HG03196 (cell line): Measurements from ENCODE around the gene IGFL4.
A peak's percentile ranks its signal among the peaks of the same experiment; 100 is the strongest.

Experiments
- ATAC-seq: cut with Tn5 transposase; IDR thresholded peaks from one replicate; pipeline ENCODE4 v1.9.1; 2021; ENCODE audit not compliant: unreplicated experiment

Gene IGFL4

DNA sequence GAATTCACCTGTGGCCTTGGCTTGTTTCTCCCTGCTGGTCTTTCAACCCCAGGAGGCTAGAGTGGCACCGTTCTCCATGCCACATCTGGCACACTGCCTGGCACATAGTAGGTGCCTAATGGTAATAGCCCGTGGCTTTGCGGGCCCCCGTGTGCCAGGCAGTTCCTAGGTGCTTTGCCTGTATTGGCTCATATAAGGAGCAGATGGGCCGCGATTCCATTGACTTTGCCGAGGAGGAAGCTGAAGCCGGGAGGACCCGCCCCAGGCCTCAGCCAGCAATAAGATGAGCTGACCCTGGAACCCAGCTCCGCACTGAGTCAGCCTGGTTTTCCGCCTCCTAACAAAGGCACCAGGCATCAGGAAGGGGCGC, 18.8 kb downstream of the IGFL4 start:
- no peak for ATAC-seq

DNA sequence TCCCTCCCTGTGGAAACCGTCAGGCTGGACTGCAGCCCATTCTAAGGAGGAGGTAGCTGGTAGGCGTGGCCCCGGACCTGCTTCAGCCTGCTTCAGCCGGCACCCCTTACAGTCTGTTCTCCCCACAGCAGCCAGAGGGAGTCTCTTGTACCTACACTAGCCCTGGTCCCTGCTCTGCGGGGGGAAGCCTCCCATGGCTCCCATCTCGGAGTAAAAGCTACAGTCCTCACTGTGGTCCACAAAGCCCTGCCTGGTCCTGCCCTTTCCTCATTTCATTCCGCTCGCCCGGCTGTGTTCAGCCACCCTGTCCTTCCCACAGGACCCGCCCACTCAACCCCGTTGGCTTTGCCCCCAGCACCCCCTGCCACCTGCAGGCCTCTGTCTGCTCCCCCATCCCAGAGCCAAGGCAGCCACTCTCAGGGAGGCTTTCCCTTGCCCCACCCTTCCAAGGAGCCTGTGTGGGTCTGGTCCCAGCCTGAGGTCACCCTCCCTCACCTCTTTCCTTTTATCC, 19.2 kb downstream of the IGFL4 start:
- ATAC-seq = no peak

DNA sequence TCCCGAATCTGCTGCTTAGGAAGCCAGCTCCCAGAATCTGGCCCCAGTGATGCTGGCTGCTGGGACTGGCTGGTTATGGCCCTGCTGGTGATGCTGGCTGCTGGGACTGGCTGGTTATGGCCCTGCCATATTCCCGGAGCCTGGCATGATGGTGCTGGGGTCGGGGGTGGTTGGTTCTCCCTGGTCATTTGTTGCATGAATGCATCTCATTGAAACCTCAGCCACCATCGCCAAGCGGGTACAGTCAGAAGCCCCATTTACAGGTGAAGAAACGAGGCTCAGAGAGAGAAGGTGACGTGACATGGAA, 20.0 kb downstream of the IGFL4 start:
- no peak for ATAC-seq

DNA sequence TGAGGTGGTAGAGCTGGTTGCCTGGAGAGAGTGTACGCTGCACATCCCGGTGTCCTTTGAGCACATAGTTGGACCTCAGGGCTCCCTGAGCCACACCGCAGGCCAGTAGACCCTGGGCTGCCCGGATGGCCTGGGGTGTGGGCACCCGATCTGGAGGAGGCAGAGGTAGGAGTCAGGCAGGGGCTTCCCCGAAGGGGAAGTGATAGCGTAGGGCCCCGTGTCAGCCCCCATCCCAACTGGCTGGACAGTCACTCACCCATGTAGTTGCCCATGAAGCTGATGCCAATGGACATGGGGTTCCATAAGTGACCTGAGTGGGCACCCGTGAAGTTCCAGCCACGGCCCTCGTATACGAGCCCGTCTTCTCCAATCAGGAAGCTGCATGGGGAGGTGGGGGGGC, 21.5 kb downstream of the IGFL4 start:
- ATAC-seq = no peak

DNA sequence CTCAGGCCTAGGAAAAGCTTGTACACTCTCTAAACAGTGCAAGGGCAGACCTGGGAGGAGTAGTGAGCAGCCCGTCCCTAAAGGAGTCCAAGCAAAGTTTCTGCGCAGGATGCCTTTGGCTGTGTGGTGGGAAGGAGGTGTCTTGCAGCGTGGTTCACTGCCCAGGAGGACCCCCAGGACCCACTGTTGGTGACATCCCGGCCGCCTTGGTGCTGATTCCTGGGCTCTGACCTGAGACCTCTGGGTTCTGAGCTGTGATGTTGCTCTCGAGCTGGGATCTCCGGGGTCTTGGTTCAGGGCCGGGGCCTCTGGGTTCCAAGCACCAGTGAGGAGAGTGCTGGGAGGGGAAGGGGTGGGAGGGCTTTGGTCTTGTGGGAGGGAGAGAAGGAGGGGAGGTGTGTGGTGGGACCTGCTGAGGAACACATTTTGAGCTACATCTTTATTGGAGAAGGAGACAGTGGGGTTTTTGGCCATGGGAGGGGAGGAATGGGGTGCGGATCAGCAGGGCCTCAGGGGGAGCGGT, 22.0 kb downstream of the IGFL4 start:
- no peak for ATAC-seq

DNA sequence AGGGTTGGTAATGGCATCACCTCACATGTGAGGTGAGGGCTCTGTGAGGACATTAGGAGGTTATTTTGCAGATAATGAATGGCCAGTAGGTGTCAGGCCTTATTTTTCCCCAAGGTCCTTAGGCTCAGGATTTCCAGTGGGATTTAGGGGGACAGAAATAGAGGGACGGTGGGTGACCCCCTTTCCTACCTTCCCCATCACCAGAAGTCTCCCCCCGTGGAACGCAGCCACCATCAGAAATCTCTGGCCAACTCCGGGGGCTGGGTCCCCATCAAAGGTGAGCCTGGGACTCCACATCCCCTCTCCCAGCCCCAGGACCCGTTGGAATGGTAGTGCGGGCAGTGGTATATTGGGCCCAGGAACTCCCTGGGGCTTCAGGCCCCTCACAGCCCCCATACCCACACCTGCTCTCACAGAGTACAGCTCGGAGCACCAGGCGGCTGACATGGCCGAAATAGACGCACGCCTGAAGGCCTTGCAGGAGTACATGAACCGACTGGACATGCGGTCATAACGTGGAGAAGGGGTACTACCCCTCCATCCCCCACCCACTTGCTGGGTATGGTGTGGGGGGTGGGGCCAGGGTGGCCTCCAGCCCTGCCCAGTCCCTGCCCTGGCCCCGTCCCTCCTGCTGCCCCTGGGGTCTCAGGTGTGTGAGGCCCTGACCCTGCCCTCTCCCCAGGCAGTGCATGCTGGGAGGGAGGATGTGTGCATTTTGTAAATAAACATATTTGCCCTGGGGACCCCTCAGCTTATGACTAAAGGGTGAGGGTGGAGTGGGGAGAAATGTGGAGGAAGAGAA, 22.7 kb downstream of the IGFL4 start:
- no peak for ATAC-seq

DNA sequence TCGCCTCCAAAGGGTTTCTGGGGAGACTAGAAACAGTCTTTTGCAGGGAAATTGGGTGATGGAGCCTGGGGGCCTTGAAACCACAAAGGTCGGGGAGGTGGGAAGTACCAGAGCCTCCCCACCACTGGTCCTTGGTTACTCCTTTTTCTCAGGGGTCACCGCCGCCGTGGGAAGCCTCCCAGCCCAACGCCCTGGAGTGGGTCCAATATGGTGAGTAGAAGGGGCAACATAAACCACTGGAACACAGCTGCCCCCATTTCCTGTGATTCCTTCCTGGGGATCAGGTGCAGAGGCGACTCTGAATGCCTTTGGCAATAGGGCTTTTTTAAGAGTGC, 23.7 kb downstream of the IGFL4 start:
- ATAC-seq = no peak

DNA sequence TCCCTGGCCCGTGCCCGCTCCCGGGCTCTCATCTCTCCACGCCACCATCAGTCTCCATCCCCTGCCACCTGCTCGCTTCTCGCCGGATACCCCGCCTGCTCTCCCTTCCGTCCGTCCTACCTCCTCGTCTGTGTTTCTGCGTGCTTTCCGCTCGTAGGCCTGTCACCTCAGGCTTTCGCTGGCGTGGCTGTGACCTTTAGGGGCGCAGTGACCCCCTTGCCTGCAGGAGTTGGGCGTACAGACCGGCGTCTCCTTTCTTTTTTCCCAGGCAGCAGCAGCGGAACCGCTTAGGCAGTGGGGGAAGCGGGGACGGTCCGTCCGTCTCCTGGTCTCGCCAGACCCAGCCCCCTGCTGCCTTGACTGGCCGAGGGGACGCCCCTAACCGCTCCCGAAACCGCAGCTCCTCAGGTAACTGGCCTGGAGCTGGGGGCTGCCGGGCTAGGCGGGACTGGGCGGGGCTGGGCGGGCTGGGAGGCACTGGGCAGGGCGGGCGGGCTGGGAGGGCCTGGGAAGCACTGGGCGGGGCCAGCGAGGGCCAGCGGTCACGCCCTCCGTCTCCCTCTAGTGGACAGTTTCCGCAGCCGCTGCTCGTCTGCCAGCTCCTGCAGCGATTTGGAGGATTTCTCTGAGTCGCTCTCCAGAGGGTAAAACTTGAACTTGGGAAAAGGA, 24.2 kb downstream of the IGFL4 start:
- peak; percentile 55 for ATAC-seq

DNA sequence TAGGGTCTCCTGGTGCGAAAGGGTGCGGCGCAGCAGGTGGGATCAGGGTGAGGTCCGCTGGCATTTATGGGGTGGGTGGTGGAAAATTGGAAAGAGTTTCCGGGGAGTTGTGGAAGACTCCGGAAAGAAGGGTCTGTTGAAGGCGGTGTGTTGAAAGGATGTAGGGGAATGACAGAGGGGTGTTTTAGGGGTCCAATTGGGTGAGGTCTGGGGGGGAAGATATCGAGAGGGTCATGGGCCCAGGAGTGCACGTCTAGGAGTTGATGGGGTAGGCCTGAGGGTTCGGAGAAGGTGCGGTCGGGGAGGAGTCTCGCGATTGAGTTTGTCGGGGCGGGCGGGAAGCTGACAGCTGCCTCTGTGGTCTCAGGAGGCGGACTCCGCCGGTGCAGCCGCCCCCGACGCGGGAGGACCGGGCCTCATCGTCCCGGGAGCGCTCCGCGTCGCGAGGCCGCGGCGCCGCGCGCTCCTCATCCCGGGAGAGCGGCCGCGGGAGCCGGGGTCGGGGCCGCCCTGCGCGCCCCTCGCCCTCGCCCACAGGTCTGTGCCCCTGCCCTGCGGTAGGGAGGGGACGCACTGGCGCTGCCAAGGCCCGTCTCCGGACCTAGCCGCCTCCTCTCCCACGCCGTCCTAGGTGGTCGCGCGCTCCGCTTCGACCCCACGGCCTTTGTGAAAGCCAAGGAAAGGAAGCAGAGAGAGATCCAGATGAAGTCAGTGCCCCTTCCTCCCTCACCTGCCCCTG, 24.9 kb downstream of the IGFL4 start:
- ATAC-seq = no peak

DNA sequence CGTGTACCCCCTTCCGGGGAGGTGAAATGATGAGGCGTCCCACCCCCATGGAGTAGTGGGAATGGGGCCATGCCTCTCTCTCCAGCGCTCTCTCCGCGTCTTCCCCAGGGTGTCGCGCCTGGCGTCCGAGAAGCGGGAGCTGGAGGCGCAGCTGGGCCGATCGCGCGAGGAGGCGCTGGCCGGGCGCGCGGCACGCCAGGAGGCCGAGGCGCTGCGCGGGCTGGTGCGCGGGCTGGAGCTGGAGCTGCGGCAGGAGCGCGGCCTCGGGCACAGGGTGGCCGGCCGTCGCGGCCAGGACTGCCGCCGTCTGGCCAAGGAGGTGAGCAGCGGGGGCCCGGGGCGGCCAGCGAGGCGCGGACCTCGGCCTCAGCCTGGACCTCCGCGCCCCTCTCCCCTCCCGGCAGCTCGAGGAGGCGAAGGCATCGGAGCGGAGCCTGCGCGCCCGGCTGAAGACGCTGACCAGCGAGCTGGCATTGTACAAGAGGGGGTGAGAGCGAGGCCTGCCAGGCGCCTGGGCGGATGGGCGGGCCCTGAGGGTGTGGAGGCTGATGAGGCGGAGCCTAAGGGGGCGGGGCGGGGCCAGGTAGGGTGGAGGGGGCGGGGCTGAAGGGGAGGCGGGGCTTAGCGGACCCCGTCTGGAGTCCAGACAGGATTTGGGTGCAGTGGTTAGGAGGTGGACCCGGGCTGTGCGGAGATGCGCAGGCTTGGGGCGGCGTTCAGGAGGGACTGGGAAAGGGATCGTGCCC, 25.7 kb downstream of the IGFL4 start:
- ATAC-seq = no peak

DNA sequence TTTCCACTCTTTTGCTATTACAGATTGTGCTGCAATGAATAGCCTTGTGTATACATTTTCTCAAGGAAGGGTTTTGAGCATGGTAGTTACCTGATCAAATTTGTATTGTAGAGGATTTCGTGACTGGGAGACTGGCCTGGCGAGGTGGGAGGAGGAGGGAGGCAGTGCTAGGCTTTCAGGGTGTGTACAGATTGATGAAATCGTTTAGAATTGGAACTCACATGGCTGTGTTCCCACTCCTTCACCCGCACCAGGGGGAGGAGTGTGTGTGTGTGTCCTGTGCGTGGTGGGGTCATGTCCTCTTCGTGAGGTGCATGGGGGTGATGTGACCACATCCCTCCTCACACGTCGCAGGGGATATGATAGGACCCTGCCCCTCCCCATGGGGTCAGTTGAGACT, 26.3 kb downstream of the IGFL4 start:
- no peak for ATAC-seq

DNA sequence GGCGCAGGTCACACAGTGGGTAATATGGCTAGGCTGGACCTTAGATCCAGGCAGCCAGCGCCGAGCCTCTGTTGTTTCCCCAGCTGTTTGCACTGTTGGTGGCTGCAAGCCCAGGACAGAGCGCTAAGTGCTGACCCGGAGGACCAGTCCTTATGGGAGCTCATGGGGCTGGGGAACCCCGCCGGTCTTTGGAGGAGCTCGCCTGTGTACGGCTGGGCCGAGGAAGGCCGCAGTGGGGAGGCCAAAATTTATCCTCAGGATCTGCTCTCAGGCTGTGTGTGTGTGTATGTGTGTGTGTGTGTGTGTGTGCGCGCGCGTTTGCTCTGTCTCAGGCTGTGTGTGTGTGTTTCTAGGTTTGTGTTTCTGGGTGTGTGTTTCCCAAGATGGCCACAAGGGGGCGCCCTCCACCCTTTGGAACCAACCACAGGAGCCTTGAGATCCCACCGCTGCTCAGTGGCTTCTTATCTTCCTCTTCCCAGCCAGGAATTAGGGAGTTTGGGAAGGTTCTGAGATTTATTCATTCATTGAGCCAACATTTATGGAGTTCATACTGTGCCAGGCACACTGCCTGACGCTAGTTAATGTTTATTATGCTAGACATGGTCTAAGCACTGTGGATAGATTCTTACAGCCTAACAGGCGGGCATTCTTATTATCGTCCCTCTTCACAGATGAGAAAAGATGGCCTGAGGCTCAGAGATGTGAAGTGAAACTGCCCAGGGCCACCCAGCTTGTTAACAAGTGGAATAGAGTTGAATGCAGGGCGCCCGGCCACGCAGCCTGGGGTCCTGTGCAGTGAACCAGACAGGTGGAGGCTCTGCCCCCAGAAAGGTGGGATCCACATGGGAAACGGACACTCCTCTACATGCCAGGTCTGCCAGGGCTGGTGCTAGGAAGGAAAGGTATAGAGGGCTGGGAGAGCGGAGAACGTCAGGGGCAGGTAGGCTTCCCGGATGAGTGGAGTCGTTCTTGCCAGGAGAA, 31.0 kb downstream of the IGFL4 start:
- no peak for ATAC-seq

DNA sequence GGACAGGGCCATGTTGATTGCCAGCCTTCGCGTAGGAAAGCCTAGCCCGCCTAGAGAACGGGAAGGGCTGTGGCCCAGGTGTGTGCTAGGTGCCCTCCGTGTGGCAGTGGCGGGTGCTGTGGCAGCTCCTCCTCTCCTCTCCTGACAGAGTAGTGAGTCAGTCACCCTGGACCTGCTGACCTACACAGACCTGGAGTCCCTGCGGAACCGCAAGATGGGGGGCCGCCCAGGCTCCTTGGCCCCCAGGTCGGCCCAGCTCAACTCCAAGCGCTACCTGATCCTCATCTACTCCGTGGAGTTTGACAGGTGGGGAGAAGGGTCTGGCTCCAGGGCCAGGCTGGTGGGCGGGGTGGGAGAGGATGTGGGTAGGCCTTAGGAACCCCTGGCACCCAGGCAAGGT, 34.4 kb downstream of the IGFL4 start:
- ATAC-seq = no peak

DNA sequence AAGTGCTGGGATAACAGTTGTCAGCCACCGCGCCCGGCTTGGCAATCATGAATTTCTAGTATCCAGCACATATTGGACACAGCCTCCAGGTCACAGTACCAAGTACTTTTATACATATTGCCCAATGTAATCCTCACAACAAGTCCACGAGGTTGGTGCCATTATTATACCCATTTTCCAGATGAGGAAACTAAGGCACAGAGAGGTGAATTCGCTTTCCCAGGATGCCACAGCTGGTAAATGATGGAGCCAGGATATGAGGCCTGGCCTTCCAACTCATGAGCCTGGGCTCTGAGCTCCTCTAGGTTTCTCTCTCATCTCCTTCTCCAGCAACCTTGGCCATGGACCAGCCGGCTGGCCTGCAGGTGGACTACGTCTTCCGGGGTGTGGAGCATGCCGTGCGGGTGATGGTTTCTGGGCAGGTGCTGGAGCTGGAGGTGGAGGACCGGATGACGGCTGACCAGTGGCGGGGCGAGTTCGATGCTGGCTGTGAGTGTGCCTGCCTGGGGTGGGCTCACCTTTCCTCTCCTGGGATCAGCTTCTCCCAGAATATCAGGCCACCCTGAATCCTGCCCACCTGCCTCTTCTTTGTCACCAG, 38.0 kb downstream of the IGFL4 start:
- no peak for ATAC-seq

DNA sequence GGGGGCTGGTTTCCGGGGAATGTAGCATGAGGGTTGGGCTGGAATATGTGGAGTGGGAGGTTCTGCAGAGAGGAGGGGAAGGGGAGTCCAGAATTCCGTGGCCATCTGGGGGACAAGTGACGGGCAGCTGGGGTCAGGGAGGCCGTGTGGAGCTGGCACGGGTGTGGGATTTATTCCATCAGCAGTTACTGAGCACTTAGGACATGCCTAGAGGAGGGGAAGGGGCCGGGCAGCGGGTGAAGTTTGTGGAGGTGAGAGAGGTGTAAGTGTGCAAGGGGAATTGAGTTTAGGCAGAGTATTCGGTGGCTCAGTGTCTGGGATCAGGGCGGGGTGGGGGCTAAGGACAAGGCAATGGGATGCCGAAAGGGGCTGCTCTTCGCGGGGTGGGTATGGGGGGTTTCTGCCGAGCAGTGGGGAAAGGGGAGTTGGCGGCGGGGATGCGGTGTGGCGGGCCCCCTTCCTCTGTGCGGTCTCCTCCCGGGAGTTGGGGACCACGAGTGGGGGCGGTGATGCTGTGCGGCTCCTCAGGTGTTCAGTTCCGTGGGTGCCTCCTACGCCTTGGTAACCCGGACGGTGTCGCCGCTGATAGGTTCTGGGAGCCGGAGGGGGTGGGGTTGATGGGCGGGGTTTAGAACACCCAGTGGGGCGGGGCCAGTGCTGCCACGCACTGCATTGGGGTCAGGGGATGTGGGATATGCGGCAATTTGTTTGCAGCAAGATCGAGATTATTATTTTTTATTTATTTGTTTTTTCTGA, 40.1 kb downstream of the IGFL4 start:
- ATAC-seq = no peak

DNA sequence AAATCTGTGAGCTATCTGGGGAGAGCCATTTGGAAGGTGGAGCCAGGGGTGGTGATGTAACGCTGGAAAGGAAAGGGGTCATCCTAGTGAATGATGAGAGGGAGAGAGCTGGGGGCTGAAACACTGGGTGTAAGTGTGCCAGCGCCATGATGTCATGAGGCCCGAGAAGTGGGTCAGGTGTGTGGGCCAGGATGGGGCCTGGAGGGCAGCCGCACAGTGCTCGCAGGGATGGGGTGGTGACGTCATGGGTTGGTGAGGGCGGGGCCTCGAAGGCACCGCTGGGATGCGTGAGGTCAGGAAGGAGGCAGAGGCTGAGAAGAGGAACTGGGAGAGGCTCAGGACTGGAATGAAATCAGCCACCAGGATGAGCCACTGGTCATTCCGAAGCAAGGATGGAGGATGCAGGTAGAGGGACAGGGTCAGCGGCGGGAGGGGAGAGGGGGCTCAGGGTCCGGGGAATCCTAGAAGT, 41.1 kb downstream of the IGFL4 start:
- no peak for ATAC-seq

DNA sequence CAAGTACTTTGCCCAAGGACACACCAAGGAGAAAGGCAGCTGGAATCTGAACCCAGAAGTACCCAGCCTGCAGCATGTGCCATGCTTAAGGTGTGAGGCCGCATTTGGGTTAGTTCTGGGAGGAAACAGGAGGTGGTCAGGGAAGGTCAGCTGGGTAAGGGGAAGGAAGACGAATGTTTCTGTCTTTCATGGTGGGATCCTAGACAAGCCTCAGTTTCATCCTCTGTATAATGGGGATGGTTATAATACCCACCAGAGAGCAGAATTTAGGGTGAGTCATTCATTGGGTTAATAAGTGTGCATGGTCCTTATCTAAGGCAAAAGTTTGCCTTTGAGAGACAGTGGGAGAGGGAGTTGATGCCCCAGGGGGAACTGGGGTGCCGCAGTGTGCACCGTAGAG, 42.0 kb downstream of the IGFL4 start:
- no peak for ATAC-seq

DNA sequence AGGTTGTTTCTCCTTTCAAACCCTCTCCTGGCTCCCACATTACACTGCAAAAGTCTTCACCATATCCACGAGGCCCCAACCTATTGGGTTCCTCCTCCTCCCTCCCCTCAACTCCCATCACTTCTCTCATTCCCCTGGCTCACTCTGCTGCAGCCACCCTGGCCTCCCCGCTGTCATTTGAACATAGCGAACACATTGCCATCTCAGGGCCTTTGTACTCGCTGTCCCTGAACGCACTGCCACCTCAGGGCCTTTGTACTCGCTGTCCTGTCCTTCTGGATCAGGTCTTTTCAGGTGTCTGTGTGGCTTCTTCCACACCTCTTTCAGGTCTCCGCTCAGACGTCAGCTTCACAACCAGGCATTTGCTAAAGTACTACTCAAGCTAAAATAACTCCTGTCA, 43.9 kb downstream of the IGFL4 start:
- no peak for ATAC-seq
